ENCODE results near the gene NTHL1.

- TF ChIP-seq CTCF (IDR thresholded peaks at IDR 0.05) (no peak), POLR2A (IDR thresholded peaks at IDR 0.05) (no peak)
These were observed 41.3 kb downstream of the NTHL1 start for GRCh38 chr16:2006317-2006716.

All from Peyer's patch (tissue), 4 donors.